Stimulated activated naive CD8-positive, alpha-beta T cell treated with anti-CD3 and anti-CD28 coated beads, Interleukin-15, Interleukin-2, amounts not matched to agents 100 ng/mL and 50 ng/mL, for 24 hours (primary cell): Measurements from ENCODE around the gene TMEM191C.
"Not testable (repeated sequence)": the region's sequence is repeated elsewhere in the genome, so short reads cannot be mapped to it uniquely, and the experiment has no call there.

Experiments used
- H3K27ac Mint-ChIP-seq: one replicate; pipeline ENCODE4 v1.8.0; 2021; ENCODE audit warnings: mild to moderate bottlenecking, mixed read lengths
- H3K27me3 Mint-ChIP-seq: one replicate; pipeline ENCODE4 v1.8.0; 2021; ENCODE audit warnings: mixed read lengths
- H3K36me3 Mint-ChIP-seq: one replicate; pipeline ENCODE4 v1.8.0; 2021; ENCODE audit warnings: low read depth, mixed read lengths
- H3K4me1 Mint-ChIP-seq: one replicate; pipeline ENCODE4 v1.8.0; 2021; ENCODE audit warnings: low read depth, mixed read lengths
- H3K4me3 Mint-ChIP-seq: one replicate; pipeline ENCODE4 v1.8.0; 2021; ENCODE audit warnings: mild to moderate bottlenecking, mixed read lengths
- H3K9me3 Mint-ChIP-seq: one replicate; pipeline ENCODE4 v1.8.0; 2021; ENCODE audit warnings: mixed read lengths

The TMEM191C gene

DNA sequence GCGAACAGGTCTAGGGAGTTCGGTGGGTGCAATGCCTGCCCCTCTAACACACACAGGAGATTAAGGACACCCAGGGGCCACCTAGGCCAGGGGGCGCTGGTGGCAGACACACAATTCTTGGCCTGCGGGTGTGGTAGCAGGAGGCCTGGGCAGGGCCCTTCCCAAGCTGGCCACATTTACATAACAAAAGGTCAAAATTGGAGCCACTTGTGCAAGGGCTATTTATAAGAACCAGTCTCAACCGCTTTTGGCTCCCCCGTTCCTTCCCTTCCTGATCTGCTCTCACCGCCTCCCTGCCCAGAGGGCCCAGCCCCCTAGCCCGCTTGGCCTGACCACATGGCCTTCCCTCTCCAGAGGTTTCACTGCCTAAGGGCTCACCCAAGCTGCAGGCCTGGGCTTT is 25.1 kb downstream of the TMEM191C start:
- H3K27ac Mint-ChIP-seq, H3K4me1 Mint-ChIP-seq, H3K9me3 Mint-ChIP-seq, H3K4me3 Mint-ChIP-seq, H3K36me3 Mint-ChIP-seq, H3K27me3 Mint-ChIP-seq: not testable (repeated sequence)

DNA sequence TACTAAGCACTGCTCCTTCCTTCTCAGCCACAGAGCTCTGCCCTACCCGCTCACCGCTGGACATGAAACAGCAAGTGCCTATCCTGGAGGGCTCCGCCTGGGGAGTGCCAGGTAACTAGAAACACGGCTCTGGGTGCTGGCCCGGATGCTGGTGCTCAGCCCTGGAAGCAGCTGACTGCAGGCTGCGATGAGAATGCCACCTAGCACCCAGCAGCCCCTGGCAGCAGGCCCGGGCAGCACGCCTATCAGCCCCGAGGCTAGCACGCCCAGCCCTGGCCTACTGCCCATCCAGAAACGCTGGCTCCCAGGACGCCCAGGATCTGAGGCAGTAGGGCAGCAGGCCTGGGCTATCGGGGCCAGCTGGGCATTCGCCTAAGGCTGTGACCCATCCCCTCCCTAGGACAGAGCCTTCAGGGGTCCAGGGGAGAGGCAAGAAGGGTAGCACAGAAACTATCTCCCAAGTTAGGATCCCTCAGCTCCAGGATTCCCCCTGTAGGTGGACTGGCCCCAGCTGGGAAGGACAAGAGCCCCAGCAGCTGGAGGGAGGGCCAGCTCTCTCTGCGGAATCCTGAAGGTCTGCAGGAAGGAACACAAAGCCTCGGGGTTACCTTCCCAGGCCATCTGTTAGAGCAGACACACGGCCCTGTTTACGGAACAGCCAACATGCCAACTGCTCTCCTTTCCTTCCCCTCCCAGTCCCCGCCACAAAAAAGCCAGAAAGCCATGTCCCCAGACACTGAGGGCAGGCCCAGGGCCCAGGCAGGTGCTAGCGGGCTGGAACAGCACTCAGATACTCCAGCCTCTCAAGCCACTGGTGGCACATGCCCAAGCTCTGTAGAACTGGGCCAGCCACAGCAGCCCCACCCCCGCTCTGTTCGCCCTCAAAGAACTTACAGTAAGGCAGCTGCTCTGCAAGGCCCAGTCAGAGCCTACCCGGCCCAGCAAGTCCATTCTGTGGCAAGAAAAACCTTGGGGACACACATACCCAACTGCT is 26.9 kb downstream of the TMEM191C start:
- not testable (repeated sequence) for H3K9me3 Mint-ChIP-seq, H3K4me1 Mint-ChIP-seq, H3K4me3 Mint-ChIP-seq, H3K27ac Mint-ChIP-seq, H3K36me3 Mint-ChIP-seq, H3K27me3 Mint-ChIP-seq

DNA sequence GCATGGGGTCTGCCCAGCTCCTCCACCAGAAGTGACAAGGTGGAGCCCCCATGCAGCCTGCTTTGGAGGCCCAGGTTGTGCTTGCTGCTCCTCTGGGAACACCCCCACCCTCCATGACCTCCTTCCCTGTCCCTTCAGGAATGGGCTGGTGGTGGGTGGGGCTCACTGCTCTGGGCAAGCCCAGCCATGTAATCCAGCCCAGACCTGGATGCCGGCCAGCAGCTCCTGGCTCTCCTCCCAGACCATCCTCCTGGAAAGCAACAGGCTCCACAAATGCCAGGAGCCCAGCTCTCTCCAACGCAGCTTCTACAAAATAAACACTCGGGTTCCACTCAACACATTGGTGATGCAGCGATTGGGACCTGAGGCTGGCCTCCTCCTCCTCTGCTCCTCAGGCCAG is 30.8 kb downstream of the TMEM191C start:
- not testable (repeated sequence) for H3K4me1 Mint-ChIP-seq, H3K27me3 Mint-ChIP-seq, H3K27ac Mint-ChIP-seq, H3K36me3 Mint-ChIP-seq, H3K9me3 Mint-ChIP-seq, H3K4me3 Mint-ChIP-seq

DNA sequence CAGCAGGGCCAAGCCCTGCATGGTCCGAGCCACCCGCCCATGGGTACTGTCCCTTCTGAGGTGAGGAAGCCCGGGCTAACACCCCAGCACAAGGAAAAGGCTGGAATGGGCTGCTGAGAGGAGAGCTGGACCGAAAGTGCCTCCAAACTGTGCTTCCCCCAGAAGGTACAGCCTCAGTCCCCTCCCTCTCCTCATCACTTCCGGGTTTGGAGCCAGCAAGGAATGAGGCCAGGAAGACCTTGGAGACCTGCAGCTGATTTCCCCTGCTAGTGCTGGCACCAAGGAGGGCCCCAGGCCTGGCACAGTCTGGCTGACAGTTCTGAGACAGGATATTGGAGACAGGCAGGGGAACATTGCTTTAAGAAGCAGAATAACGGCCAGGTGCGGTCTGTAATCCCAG is 31.3 kb downstream of the TMEM191C start:
- not testable (repeated sequence) for H3K36me3 Mint-ChIP-seq, H3K4me1 Mint-ChIP-seq, H3K9me3 Mint-ChIP-seq, H3K27me3 Mint-ChIP-seq, H3K4me3 Mint-ChIP-seq, H3K27ac Mint-ChIP-seq

DNA sequence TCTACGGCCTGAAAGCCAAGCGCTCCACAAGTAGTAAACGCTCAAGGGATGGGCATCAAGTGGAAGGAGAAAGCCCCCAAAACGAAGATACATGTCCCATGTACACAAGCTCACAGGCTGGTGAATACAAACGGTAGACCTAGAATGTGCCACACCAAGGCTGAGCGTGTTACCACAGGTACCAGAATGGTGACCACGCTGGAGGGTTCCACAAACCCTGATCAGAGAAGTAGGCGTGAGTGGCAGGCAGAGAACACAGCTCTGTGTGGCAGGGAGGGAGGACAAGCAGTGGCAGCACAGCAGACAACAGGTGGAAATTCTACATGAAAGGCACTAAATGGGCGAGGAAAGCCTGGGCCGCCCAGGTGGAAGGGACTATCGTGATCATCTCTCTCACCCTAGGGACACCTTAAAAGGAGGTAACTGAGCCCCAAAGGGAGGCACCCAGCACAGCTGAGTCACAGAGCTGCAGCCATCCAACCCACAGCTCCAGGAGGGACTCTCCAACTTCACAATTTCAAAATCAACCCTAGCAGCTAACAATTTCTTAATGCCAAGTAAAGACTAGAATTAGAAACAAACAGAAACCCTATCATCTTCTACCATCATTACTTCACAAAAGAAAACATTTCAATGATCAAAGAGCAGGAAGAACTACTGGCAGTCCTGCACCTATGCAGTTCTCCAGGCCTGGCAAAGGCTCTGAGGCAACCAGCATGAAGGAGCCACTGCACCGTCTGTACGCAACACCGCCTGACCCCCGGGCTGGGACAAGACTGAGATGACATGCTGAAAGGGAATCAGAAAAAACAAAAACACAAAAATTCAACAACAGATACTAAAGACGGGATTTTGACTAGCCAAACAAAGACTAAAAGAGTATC is 32.7 kb downstream of the TMEM191C start:
- H3K27ac Mint-ChIP-seq, H3K4me1 Mint-ChIP-seq, H3K4me3 Mint-ChIP-seq, H3K9me3 Mint-ChIP-seq, H3K27me3 Mint-ChIP-seq, H3K36me3 Mint-ChIP-seq: not testable (repeated sequence)

DNA sequence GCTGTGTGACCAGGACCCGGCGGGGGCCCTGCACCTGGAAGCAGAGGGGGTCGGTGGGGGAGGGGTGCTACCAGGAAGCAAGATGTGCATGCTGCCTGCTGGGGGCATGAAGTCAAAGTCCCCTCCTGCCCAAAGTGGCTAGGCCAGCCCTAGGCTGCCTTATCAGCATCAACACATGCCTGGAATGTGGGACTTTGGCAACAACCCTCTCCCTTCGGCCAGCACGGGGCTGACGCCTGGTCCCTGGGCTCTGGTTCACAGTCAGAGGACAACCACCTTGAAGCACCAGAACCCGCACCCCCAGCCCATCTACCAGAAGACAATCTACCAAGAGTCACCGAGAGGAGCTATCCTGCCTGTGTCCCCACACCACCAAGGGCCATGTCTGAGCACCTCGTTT is 43.2 kb downstream of the TMEM191C start:
- not testable (repeated sequence) for H3K9me3 Mint-ChIP-seq, H3K36me3 Mint-ChIP-seq, H3K27ac Mint-ChIP-seq, H3K27me3 Mint-ChIP-seq, H3K4me3 Mint-ChIP-seq, H3K4me1 Mint-ChIP-seq

DNA sequence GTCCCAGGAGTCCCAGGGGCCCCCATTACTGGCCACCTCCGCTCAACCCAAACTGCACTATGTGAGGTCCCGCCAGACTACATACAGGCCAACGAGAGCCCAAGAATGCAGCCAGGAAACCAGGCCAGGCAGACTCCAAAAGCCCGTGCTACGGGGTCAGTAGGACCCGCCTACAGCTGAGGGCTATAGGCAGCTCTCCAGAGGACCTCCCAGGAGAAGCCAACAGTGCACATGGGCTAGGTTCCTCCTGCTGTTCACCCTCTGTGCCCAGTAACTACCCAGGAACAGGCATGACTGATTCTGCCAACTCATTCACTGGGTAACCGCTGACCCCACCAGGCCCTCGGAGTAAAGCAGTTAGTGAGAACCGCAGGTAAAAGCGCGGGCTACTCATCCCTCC is 44.8 kb downstream of the TMEM191C start:
- not testable (repeated sequence) for H3K4me1 Mint-ChIP-seq, H3K4me3 Mint-ChIP-seq, H3K27ac Mint-ChIP-seq, H3K9me3 Mint-ChIP-seq, H3K27me3 Mint-ChIP-seq, H3K36me3 Mint-ChIP-seq

DNA sequence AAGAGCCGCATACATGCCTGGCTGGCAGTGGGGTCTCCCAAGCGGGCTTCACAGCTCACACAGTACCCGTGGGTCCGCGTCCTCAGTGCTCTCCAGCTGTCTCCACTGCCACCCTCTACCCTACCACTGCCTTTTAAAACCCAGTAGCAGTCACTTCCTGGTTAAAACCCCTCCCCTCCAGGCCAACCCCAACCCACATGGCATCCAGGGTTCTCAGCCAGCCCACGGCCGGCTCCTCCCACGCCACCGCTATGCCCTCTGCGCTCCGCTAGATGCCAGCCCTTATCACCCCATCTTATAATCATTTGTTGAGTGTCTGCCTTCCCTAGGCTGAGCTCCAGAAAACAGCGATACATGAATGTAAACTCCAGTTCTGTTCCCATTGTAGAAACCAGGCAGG is 46.9 kb downstream of the TMEM191C start:
- H3K4me1 Mint-ChIP-seq, H3K9me3 Mint-ChIP-seq, H3K27ac Mint-ChIP-seq, H3K36me3 Mint-ChIP-seq, H3K27me3 Mint-ChIP-seq, H3K4me3 Mint-ChIP-seq: not testable (repeated sequence)

DNA sequence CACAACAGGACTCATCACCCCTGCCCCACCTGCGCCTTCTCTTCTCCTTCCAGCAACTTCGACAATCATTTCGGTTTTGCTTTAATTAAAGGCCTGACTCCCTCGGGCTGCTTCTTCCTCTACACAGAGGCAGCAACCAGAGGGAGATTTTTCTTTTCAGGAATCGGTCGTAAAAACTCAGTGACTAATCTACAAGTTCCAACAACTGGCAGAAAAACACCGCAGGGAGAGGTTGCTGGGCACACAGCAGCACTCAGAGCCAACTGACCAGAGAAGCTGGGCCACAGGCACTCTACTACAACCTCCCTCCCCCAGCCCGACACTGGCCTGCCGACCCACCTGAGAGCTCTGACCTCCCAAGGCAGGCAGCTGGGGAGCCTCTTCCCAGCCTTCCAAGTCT is 48.0 kb downstream of the TMEM191C start:
- H3K27ac Mint-ChIP-seq, H3K9me3 Mint-ChIP-seq, H3K4me3 Mint-ChIP-seq, H3K27me3 Mint-ChIP-seq, H3K36me3 Mint-ChIP-seq, H3K4me1 Mint-ChIP-seq: not testable (repeated sequence)

DNA sequence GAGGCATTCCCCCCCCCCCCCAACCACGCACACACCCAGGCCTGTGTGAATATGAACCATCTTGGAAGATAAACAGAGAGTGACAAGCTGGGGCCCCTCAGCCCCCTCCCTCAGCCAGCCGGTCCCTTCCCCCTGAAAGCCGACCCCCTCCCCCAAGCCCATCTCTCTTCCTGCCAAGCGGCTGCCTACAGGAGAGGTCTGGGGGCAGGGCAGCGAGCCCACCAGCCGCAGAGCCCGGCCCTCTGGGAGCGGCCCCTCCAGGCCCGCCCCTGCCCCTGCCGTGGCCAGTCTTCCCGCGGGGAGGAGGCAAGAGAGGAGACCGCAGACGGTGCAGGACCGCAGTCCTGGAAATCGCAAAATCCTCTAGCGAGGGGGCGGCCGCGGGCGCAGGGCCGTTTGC is 49.3 kb downstream of the TMEM191C start:
- not testable (repeated sequence) for H3K4me1 Mint-ChIP-seq, H3K9me3 Mint-ChIP-seq, H3K27me3 Mint-ChIP-seq, H3K36me3 Mint-ChIP-seq, H3K4me3 Mint-ChIP-seq, H3K27ac Mint-ChIP-seq

DNA sequence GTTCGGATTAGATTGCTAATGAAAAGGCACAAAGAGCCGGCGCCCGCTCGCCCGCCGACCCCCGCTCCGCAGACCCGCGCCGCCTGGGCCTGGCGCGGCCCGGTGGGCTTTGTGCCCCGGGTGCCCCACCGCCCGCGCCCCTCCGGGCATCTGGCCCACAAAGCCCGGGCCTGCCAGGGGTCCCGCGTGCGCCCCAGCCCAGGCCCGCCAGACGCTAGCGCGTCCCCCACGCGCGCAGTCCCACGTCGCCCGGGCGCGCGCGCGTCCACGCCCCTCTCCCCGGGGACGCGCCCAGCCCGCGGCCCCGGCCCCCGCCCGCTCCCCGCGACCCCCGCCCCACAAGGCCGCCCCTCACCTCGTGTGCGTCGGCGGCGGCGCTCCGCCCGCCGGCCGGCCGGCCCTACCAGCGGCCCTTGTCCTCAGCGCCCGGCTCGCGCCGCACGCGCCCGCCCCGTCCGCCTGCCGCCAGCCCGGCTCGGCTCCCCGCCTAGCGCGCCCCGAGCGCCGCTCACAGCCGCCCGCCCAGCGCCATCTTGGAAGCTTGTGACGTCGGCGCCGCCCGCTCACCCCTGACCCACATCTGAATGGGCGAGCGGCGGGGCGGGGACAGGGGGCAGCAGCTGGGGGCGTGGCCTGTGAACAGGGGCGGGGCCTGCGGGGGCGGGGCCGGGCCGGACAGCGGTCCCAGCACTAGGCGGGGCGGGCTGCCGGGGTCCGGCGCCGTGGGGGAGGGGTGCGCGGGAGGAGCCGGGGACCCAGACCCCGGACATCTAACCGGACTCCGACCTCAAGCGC is 50.0 kb downstream of the TMEM191C start:
- not testable (repeated sequence) for H3K4me1 Mint-ChIP-seq, H3K4me3 Mint-ChIP-seq, H3K36me3 Mint-ChIP-seq, H3K9me3 Mint-ChIP-seq, H3K27ac Mint-ChIP-seq, H3K27me3 Mint-ChIP-seq
